HEK293T (cell line): ENCODE results near the gene GRM7.

Source experiments
- CTCF ChIA-PET: fragments of 350-600 bp; formaldehyde crosslinking; extraction: SDS; loops from one replicate; lab custom pipeline; 2021; ENCODE audit warnings: antibody characterized with exemption, inconsistent platforms; lab: Yijun Ruan, JAX
- POLR2A ChIA-PET: fragments of 350-600 bp; formaldehyde crosslinking; extraction: SDS; loops from one replicate; lab custom pipeline; 2020; ENCODE audit warnings: antibody characterized with exemption, inconsistent platforms; lab: Yijun Ruan, JAX
- DNase-seq: peaks from one replicate; pipeline ENCODE4 v3.0.0; 2012; ENCODE audit warnings: mixed read lengths; ENCODE audit errors: extremely low spot score
- ARNT ChIP-seq: fragments of 450-650 bp; IDR thresholded peaks from 2 replicates; pipeline ENCODE4 v1.6.1; 2017; ENCODE audit warnings: mild to moderate bottlenecking
- BHLHE40 ChIP-seq: fragments of 450-650 bp; IDR thresholded peaks from 2 replicates; pipeline ENCODE4 v1.6.1; 2016; ENCODE audit warnings: mild to moderate bottlenecking, moderate library complexity, borderline replicate concordance
- CTBP1 ChIP-seq: fragments of 450-650 bp; IDR thresholded peaks from 2 replicates; pipeline ENCODE4 v1.6.1; 2016; ENCODE audit warnings: borderline replicate concordance
- ELF4 ChIP-seq: fragments of 450-650 bp; IDR thresholded peaks from 2 replicates; pipeline ENCODE4 v1.6.1; 2017; ENCODE audit warnings: antibody characterized with exemption
- FOXA1 ChIP-seq: fragments of 450-650 bp; IDR thresholded peaks from 2 replicates; pipeline ENCODE4 v1.6.1; 2016; ENCODE audit warnings: mild to moderate bottlenecking
- FOXK2 ChIP-seq: fragments of 450-650 bp; IDR thresholded peaks from 2 replicates; pipeline ENCODE4 v1.6.1; 2016; ENCODE audit warnings: mild to moderate bottlenecking
- FOXM1 ChIP-seq: fragments of 450-650 bp; IDR thresholded peaks from 2 replicates; pipeline ENCODE4 v1.6.1; 2017; ENCODE audit warnings: mild to moderate bottlenecking, borderline replicate concordance
- HDGF ChIP-seq: fragments of 450-650 bp; IDR thresholded peaks from 2 replicates; pipeline ENCODE4 v1.6.1; 2017; ENCODE audit warnings: antibody characterized with exemption, borderline replicate concordance
- L3MBTL2 ChIP-seq: fragments of 450-650 bp; conservative IDR thresholded peaks from 2 replicates; pipeline ENCODE4 v1.6.1; 2016; ENCODE audit warnings: mild to moderate bottlenecking
- LEF1 ChIP-seq: fragments of 450-650 bp; IDR thresholded peaks from 2 replicates; pipeline ENCODE4 v1.6.1; 2017; ENCODE audit warnings: mild to moderate bottlenecking, borderline replicate concordance
- NFRKB ChIP-seq: fragments of 450-650 bp; IDR thresholded peaks from 2 replicates; pipeline ENCODE4 v1.6.1; 2016; ENCODE audit warnings: mild to moderate bottlenecking, moderate library complexity
- PKNOX1 ChIP-seq: fragments of 450-650 bp; IDR thresholded peaks from 2 replicates; pipeline ENCODE4 v1.6.1; 2016
- SP1 ChIP-seq: fragments of 450-650 bp; IDR thresholded peaks from 2 replicates; pipeline ENCODE4 v1.6.1; 2017
- SUZ12 ChIP-seq: fragments of 450-650 bp; IDR thresholded peaks from 2 replicates; pipeline ENCODE4 v1.6.1; 2016; ENCODE audit warnings: mild to moderate bottlenecking
- TARDBP ChIP-seq: fragments of 450-650 bp; IDR thresholded peaks from 2 replicates; pipeline ENCODE4 v1.6.1; 2016
- ZNF384 ChIP-seq: fragments of 450-650 bp; IDR thresholded peaks from 2 replicates; pipeline ENCODE4 v1.6.1; 2016

The GRM7 gene

GRCh38 chr3:7709376-7710082 lies 848.6 kb downstream of the GRM7 start:
- DNase-seq = no peak

GRCh38 chr3:7710284-7710683 lies 849.4 kb downstream of the GRM7 start:
- ChIA-PET POLR2A (no interaction called here), CTCF (no interaction called here)
- no peak for DNase-seq
- no peak for TF ChIP-seq FOXK2
- no peak for TF ChIP-seq HDGF
- TF ChIP-seq ARNT = no peak
- TF ChIP-seq ELF4 = no peak
- TF ChIP-seq BHLHE40 = no peak
- no peak for TF ChIP-seq LEF1
- no peak for TF ChIP-seq PKNOX1
- TF ChIP-seq SUZ12 = no peak
- TF ChIP-seq TARDBP = no peak
- no peak for TF ChIP-seq CTBP1
- TF ChIP-seq ZNF384 = no peak
- no peak for TF ChIP-seq NFRKB
- TF ChIP-seq FOXA1 = no peak
- no peak for TF ChIP-seq SP1
- no peak for TF ChIP-seq L3MBTL2
- TF ChIP-seq FOXM1 = no peak

More at GRCh38 chr3:7709376-7710082, 848.6 kb downstream of the GRM7 start:
- ChIA-PET POLR2A (no interaction called here), CTCF (no interaction called here)
- no peak for TF ChIP-seq ZNF384
- no peak for TF ChIP-seq NFRKB
- no peak for TF ChIP-seq PKNOX1

- ChIA-PET CTCF (no interaction called here), POLR2A (no interaction called here)
- no peak for TF ChIP-seq CTBP1
- no peak for TF ChIP-seq FOXA1
- no peak for TF ChIP-seq BHLHE40
- TF ChIP-seq NFRKB = no peak
- TF ChIP-seq FOXK2 = no peak
- TF ChIP-seq FOXM1 = no peak
- TF ChIP-seq ELF4 = no peak
- no peak for TF ChIP-seq TARDBP
- TF ChIP-seq PKNOX1 = no peak
- no peak for TF ChIP-seq LEF1
- no peak for TF ChIP-seq HDGF
- TF ChIP-seq SP1 = no peak
- TF ChIP-seq ARNT = no peak
- no peak for TF ChIP-seq ZNF384
- no peak for TF ChIP-seq SUZ12
- TF ChIP-seq L3MBTL2 = no peak
- no peak for DNase-seq
Measured at GRCh38 chr3:7713724-7714123, 852.8 kb downstream of the GRM7 start.

GRCh38 chr3:7720649-7721297 lies 859.9 kb downstream of the GRM7 start:
- TF ChIP-seq NFRKB (no peak), SP1 (no peak), ELF4 (no peak)
- CTCF ChIA-PET = no interaction called here
- no peak for DNase-seq
- POLR2A ChIA-PET = no interaction called here

- TF ChIP-seq TARDBP (no peak), LEF1 (no peak), ARNT (no peak), L3MBTL2 (no peak), NFRKB (no peak), SP1 (no peak), FOXM1 (no peak), HDGF (no peak), FOXA1 (no peak)
- CTCF ChIA-PET = no interaction called here
- POLR2A ChIA-PET = no interaction called here
Measured at GRCh38 chr3:7721869-7722268, 861.0 kb downstream of the GRM7 start.

GRCh38 chr3:7728566-7729519 lies 867.9 kb downstream of the GRM7 start:
- TF ChIP-seq L3MBTL2 (no peak), ZNF384 (no peak), FOXA1 (no peak), TARDBP (no peak), HDGF (no peak), ARNT (no peak), LEF1 (no peak), SP1 (no peak), CTBP1 (no peak), PKNOX1 (no peak), SUZ12 (no peak), ELF4 (no peak), NFRKB (no peak), FOXM1 (no peak), BHLHE40 (no peak), FOXK2 (no peak)
- CTCF ChIA-PET = interaction anchor here (0.6 kb wide), 1 partner anchor 121 kb away, joined by 3 read pairs; no protein-coding TSS in a partner anchor
- POLR2A ChIA-PET = no interaction called here
- DNase-seq = no peak

More at GRCh38 chr3:7721869-7722268, 861.0 kb downstream of the GRM7 start:
- no peak for DNase-seq
